ENCODE measurements around the gene FUCA1.
A peak's percentile ranks its signal among the peaks of the same experiment; 100 is the strongest.

Gene FUCA1

GRCh38 chr1:23909412-23909811 lies 41.3 kb upstream of the FUCA1 start:
- no peak overlapping the region for H3K9ac ChIP-seq
- no peaks in the 10 kb centered on the region for H3K79me2 ChIP-seq
- H3K4me3 ChIP-seq (ENCODE audit: low read depth, low read length) = no peak overlapping the region
- TF ChIP-seq CTCF (IDR thresholded peaks at IDR 0.05) = no peak
- no peaks in the 10 kb centered on the region for H3K4me1 ChIP-seq
- no peak overlapping the region for H3K27ac ChIP-seq
- H3K4me2 ChIP-seq (ENCODE audit: low read length) = no peak overlapping the region
- H3K36me3 ChIP-seq (ENCODE audit: control insufficient read depth, insufficient read depth, low read length) = no peaks in the 10 kb centered on the region
- peak overlapping the region; percentile 45 for H2AFZ ChIP-seq
- no peaks in the 10 kb centered on the region for H3K27me3 ChIP-seq (ENCODE audit: control insufficient read depth, insufficient read depth, low read length)
- no peaks in the 10 kb centered on the region for H3K9me3 ChIP-seq (ENCODE audit: control insufficient read depth, low read length)

GRCh38 chr1:23908453-23909341 lies 40.6 kb upstream of the FUCA1 start:
- Histone ChIP-seq H3K4me1 (no peaks in the 10 kb centered on the region), H2AFZ (peak overlapping the region; percentile 45), H3K36me3 (ENCODE audit: control insufficient read depth, insufficient read depth, low read length) (no peaks in the 10 kb centered on the region), H3K79me2 (no peaks in the 10 kb centered on the region), H3K27ac (no peak overlapping the region), H3K9me3 (ENCODE audit: control insufficient read depth, low read length) (no peaks in the 10 kb centered on the region), H3K4me3 (ENCODE audit: low read depth, low read length) (no peak overlapping the region), H3K27me3 (ENCODE audit: control insufficient read depth, insufficient read depth, low read length) (no peaks in the 10 kb centered on the region), H3K4me2 (ENCODE audit: low read length) (peak overlapping the region; percentile 15), H3K9ac (no peak overlapping the region)
- TF ChIP-seq CTCF (IDR thresholded peaks at IDR 0.05) = no peak

- no peak overlapping the region for H3K9ac ChIP-seq
- no peaks in the 10 kb centered on the region for H3K4me1 ChIP-seq
- H3K36me3 ChIP-seq (ENCODE audit: control insufficient read depth, insufficient read depth, low read length) = no peaks in the 10 kb centered on the region
- H3K9me3 ChIP-seq (ENCODE audit: control insufficient read depth, low read length) = no peaks in the 10 kb centered on the region
- H3K27ac ChIP-seq = no peak overlapping the region
- H2AFZ ChIP-seq = no peak overlapping the region
- no peak overlapping the region for H3K4me2 ChIP-seq (ENCODE audit: low read length)
- TF ChIP-seq CTCF (IDR thresholded peaks at IDR 0.05) = no peak
- no peaks in the 10 kb centered on the region for H3K27me3 ChIP-seq (ENCODE audit: control insufficient read depth, insufficient read depth, low read length)
- H3K4me3 ChIP-seq (ENCODE audit: low read depth, low read length) = no peak overlapping the region
- no peaks in the 10 kb centered on the region for H3K79me2 ChIP-seq
Measured at GRCh38 chr1:23906731-23907130, 38.6 kb upstream of the FUCA1 start.

GRCh38 chr1:23905461-23906025 lies 37.5 kb upstream of the FUCA1 start:
- no peaks in the 10 kb centered on the region for H3K4me1 ChIP-seq
- H3K27me3 ChIP-seq (ENCODE audit: control insufficient read depth, insufficient read depth, low read length) = no peaks in the 10 kb centered on the region

More at GRCh38 chr1:23905461-23906025, 37.5 kb upstream of the FUCA1 start:
- Histone ChIP-seq H3K79me2 (no peaks in the 10 kb centered on the region), H3K4me3 (ENCODE audit: low read depth, low read length) (no peak overlapping the region), H3K9ac (no peak overlapping the region), H3K27ac (no peak overlapping the region), H3K4me2 (ENCODE audit: low read length) (no peak overlapping the region), H3K9me3 (ENCODE audit: control insufficient read depth, low read length) (no peaks in the 10 kb centered on the region), H2AFZ (no peak overlapping the region), H3K36me3 (ENCODE audit: control insufficient read depth, insufficient read depth, low read length) (no peaks in the 10 kb centered on the region)
- no peak for TF ChIP-seq CTCF (IDR thresholded peaks at IDR 0.05)
